WI38 (cell line): ENCODE measurements around the gene RGCC.

Experiments
- H3K4me3 ChIP-seq: 2 replicates; pipeline ENCODE4 v1.5.1; 2011; ENCODE audit warnings: low read depth, mild to moderate bottlenecking, control low read depth, low read length
- CTCF ChIP-seq: IDR thresholded peaks from 2 replicates; pipeline ENCODE4 v1.5.1; 2012; ENCODE audit warnings: low read depth, mild to moderate bottlenecking, control low read depth, low read length

RGCC gene

GRCh38 chr13:41520016-41520659 lies 62.8 kb downstream of the RGCC start:
- TF ChIP-seq CTCF, result no peak
- H3K4me3 ChIP-seq, result no peak overlapping the region
